Measurements from ENCODE around the gene PLSCR4. TPM values are rescaled to one million over a fixed set of nuclear protein-coding genes. Genes with fewer than 3 reads are reported as not detected.

Gene PLSCR4
- total and polyA plus RNA-seq, 2 donors (not counting 3 experiments of a cell fraction or from before 2014, with no cell fraction given), result 81.5 to 91.7 TPM

GRCh38 chr3:146262371-146263110 is 11.6 kb upstream of the PLSCR4 start:
- Histone ChIP-seq H3K4me3 (replicated peaks in 1 of 3; ENCODE audit: insufficient read depth in 1 of 3, low read depth in 1 of 3, low read length in 3 of 3) (no peak overlapping the region), H3K9me3 (replicated peaks; ENCODE audit: control insufficient read depth, insufficient read depth, low read length) (no peaks in the 10 kb centered on the region), H3K27me3 (ENCODE audit: control insufficient read depth in 2 of 2, insufficient read depth in 2 of 2, low read length in 2 of 2) (no peaks in the 10 kb centered on the region), H4K20me1 (replicated peaks; ENCODE audit: control insufficient read depth, extremely low read depth, insufficient read depth, low read length) (no peaks in the 10 kb centered on the region), H3K4me2 (ENCODE audit: insufficient read depth, low read length) (no peak overlapping the region), H3K9ac (replicated peaks; ENCODE audit: extremely low read depth, insufficient read depth, low read length) (no peak overlapping the region), H3K27ac (ENCODE audit: insufficient read depth, low read depth, low read length) (no peak overlapping the region), H3K36me3 (ENCODE audit: control insufficient read depth in 2 of 2, extremely low read depth in 1 of 2, insufficient read depth in 2 of 2, low read length in 2 of 2) (no peaks in the 10 kb centered on the region), H3K9me1 (replicated peaks; ENCODE audit: control insufficient read depth, extremely low read depth, insufficient read depth, low read length) (no peaks in the 10 kb centered on the region), H3K79me2 (ENCODE audit: control insufficient read depth, insufficient read depth, low read length) (no peaks in the 10 kb centered on the region), H3K4me1 (ENCODE audit: control insufficient read depth, extremely low read depth, insufficient read depth, low read length) (no peaks in the 10 kb centered on the region), H2AFZ (ENCODE audit: low read depth, low read length) (no peak overlapping the region)
- intact Hi-C loops (cut with micrococcal nuclease), result no loop called here
- BruUV-seq (replicated peaks), result no TSS peak
- POLR2A ChIA-PET, result no interaction called here
- no peak for TF ChIP-seq EZH2 (IDR thresholded peaks at IDR 0.05; ENCODE audit: borderline replicate concordance, low read depth, low read length, severe bottlenecking)
- TF ChIP-seq MYC (IDR thresholded peaks at IDR 0.05; ENCODE audit: low read depth, low read length), result no peak
- TF ChIP-seq JUN (IDR thresholded peaks at IDR 0.05; ENCODE audit: borderline replicate concordance, insufficient read depth, insufficient read length, low read depth), result no peak
- TF ChIP-seq POLR2AphosphoS5 (IDR thresholded peaks at IDR 0.05; ENCODE audit: insufficient read depth, low read depth, low read length), result no peak
- TF ChIP-seq, protein P1, sequence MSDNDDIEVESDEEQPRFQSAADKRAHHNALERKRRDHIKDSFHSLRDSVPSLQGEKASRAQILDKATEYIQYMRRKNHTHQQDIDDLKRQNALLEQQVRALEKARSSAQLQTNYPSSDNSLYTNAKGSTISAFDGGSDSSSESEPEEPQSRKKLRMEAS (IDR thresholded peaks at IDR 0.05; ENCODE audit: insufficient read depth, insufficient read length), result no peak
- TF ChIP-seq GATA2 (IDR thresholded peaks at IDR 0.05; ENCODE audit: insufficient read depth, insufficient read length, low read depth, low read length), result no peak
- dilution Hi-C loops (cut with MboI; ENCODE audit: extremely low pct_ligation_motif_present, low sequenced_read_pairs), result no loop called here
- CTCF ChIA-PET, result no interaction called here
- DNase-seq (ENCODE audit: low read depth, low spot score) (no peak), FAIRE-seq (no peak)
